Measurements from ENCODE around the gene FJX1.

DNA sequence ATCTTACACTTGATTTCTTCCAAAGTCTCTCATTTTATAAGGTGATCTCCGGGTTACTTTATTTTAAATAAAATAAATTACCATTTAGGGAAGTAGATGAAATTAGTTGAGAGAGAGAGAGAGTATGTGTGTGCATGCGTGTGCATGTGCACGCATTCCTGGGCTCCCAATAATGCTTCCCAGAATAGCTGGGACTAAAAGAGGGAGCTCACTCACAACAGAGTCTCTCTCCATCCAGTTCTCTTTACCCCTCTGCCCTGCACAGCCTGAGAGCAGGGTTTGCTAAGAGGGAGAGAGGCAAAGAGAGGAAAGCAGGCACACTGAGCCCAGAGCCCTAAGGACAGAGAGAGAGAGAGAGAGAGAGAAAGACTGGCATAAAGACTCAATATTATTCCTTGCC lies 33.0 kb downstream of the FJX1 start:
- TF ChIP-seq POLR2A (IDR thresholded peaks at IDR 0.05; ENCODE audit: low read depth, low read length) (no peak), TAF1 (IDR thresholded peaks at IDR 0.05; ENCODE audit: borderline replicate concordance, low read depth, low read length) (no peak), POLR2AphosphoS5 (IDR thresholded peaks at IDR 0.05; ENCODE audit: low read depth, low read length) (no peak)

Measured in GM12892 (cell line).